HepG2 (cell line): Measurements from ENCODE around the gene MSI2. TPM values are rescaled to one million over a fixed set of nuclear protein-coding genes. Genes with fewer than 3 reads are reported as not detected.

Experiments
- CEBPG ChIP-seq: IDR thresholded peaks from 2 replicates; pipeline ENCODE4 v1.6.1; 2016
- DBP ChIP-seq: sonication (generic); formaldehyde crosslinking; IDR thresholded peaks from 2 replicates; pipeline ENCODE4 v1.4.0; 2020; ENCODE audit warnings: missing genetic modification reagents; ENCODE audit errors: not compliant biosample characterization
- DR1 ChIP-seq: sonication (generic); formaldehyde crosslinking; IDR thresholded peaks from 2 replicates; pipeline ENCODE4 v1.8.0; 2021; ENCODE audit warnings: mild to moderate bottlenecking, missing genetic modification reagents, inconsistent platforms
- EP300 ChIP-seq, 3 experiments: sonication (generic) in 1 of 3; formaldehyde crosslinking in 1 of 3; IDR thresholded peaks; 2 replicates each; pipeline versions ENCODE4 v1.5.1 to v1.6.1; 2011 to 2020; ENCODE audit warnings: low read depth in 2 of 3, low read length in 2 of 3, borderline replicate concordance in 1 of 3, improper control_type of control experiment in 1 of 3, mild to moderate bottlenecking in 1 of 3, missing genetic modification reagents in 1 of 3, moderate library complexity in 1 of 3
- FOXA3 ChIP-seq: IDR thresholded peaks from 2 replicates; pipeline ENCODE4 v1.6.1; 2016; ENCODE audit warnings: missing genetic modification reagents, missing compliant biosample characterization
- FOXP1 ChIP-seq, 2 experiments: fragments of 450-650 bp in 1 of 2; IDR thresholded peaks; 2 replicates each; pipeline ENCODE4 v1.6.1; 2017 to 2018; ENCODE audit warnings: antibody characterized with exemption in 1 of 2
- HOXA5 ChIP-seq: sonication (generic); formaldehyde crosslinking; IDR thresholded peaks from 2 replicates; pipeline ENCODE4 v1.4.0; 2020; ENCODE audit warnings: missing genetic modification reagents
- IKZF5 ChIP-seq: IDR thresholded peaks from 2 replicates; pipeline ENCODE4 v1.6.1; 2018; ENCODE audit warnings: missing genetic modification reagents, mild to moderate bottlenecking, missing compliant biosample characterization
- MED1 ChIP-seq: sonication (generic); formaldehyde crosslinking; IDR thresholded peaks from 2 replicates; pipeline ENCODE4 v1.4.0; 2020; ENCODE audit warnings: missing genetic modification reagents
- NCOA2 ChIP-seq: sonication (generic); formaldehyde crosslinking; IDR thresholded peaks from 2 replicates; pipeline ENCODE4 v1.8.0; 2022; ENCODE audit warnings: inconsistent platforms
- PPARG ChIP-seq: conservative IDR thresholded peaks from 2 replicates; pipeline ENCODE4 v1.6.1; 2016; ENCODE audit warnings: missing biosample characterization, missing genetic modification reagents
- SOX13 ChIP-seq, 3 experiments: fragments of 450-650 bp in 1 of 3; sonication (generic) in 1 of 3; formaldehyde crosslinking in 1 of 3; IDR thresholded peaks in 2 of 3; conservative IDR thresholded peaks in 1 of 3; 2 replicates each; pipeline versions ENCODE4 v1.5.0 to v1.6.1; 2016 to 2020; ENCODE audit warnings: antibody characterized with exemption in 1 of 3, mild to moderate bottlenecking in 1 of 3, missing compliant biosample characterization in 1 of 3, missing genetic modification reagents in 1 of 3, moderate library complexity in 1 of 3
- SOX5 ChIP-seq: IDR thresholded peaks from 2 replicates; pipeline ENCODE4 v1.6.1; 2016; ENCODE audit warnings: borderline replicate concordance
- SRSF9 ChIP-seq: fragments of 200-400 bp; formaldehyde crosslinking; IDR thresholded peaks from 2 replicates; pipeline ENCODE4 v1.6.1; 2018; ENCODE audit warnings: borderline replicate concordance, mild to moderate bottlenecking, low read depth, low read length; ENCODE audit not compliant: insufficient read depth, poor library complexity, severe bottlenecking
- ZFAT ChIP-seq: sonication (generic); formaldehyde crosslinking; conservative IDR thresholded peaks from 2 replicates; pipeline ENCODE4 v1.8.1; 2023; ENCODE audit warnings: missing genetic modification reagents, inconsistent platforms
- ZNF225 ChIP-seq: sonication (generic); formaldehyde crosslinking; IDR thresholded peaks from 2 replicates; pipeline ENCODE4 v1.4.0; 2020; ENCODE audit warnings: mild to moderate bottlenecking, missing genetic modification reagents
- ZNF292 ChIP-seq: sonication (generic); formaldehyde crosslinking; IDR thresholded peaks from 2 replicates; pipeline ENCODE4 v1.8.1; 2022; ENCODE audit warnings: mild to moderate bottlenecking, low read depth, missing genetic modification reagents, borderline replicate concordance
- ZNF430 ChIP-seq: sonication (generic); formaldehyde crosslinking; IDR thresholded peaks from 2 replicates; pipeline ENCODE4 v1.9.0; 2021; ENCODE audit warnings: mild to moderate bottlenecking, missing genetic modification reagents
- ZNF431 ChIP-seq: sonication (generic); formaldehyde crosslinking; IDR thresholded peaks from 2 replicates; pipeline ENCODE4 v1.9.0; 2022; ENCODE audit warnings: missing genetic modification reagents, low read depth, mild to moderate bottlenecking, borderline replicate concordance
- ZNF574 ChIP-seq: sonication (generic); formaldehyde crosslinking; IDR thresholded peaks from 2 replicates; pipeline ENCODE4 v1.4.0; 2020; ENCODE audit warnings: missing genetic modification reagents
- ZNF580 ChIP-seq: IDR thresholded peaks from 2 replicates; pipeline ENCODE4 v1.6.1; 2016; ENCODE audit warnings: low read depth, borderline replicate concordance
- ZNF7 ChIP-seq: IDR thresholded peaks from 2 replicates; pipeline ENCODE4 v1.6.1; 2016; ENCODE audit warnings: missing biosample characterization, missing genetic modification reagents
- ZNF724P ChIP-seq: sonication (generic); formaldehyde crosslinking; IDR thresholded peaks from 2 replicates; pipeline ENCODE4 v1.8.0; 2022; ENCODE audit warnings: missing genetic modification reagents, borderline replicate concordance
- ZNF749 ChIP-seq: sonication (generic); formaldehyde crosslinking; IDR thresholded peaks from 2 replicates; pipeline ENCODE4 v1.8.0; 2022; ENCODE audit warnings: mild to moderate bottlenecking, missing genetic modification reagents, moderate library complexity, borderline replicate concordance
- polyA plus RNA-seq, 8 experiments: library from polyadenylated mRNA; depleted of rRNA in 3 of 8; stranded (reverse) in 7 of 8; unstranded in 1 of 8; fragments of >200 nt; fragmentation: Illumina TruSeq in 4 of 8; extraction: Trizol in 4 of 8; gene quantifications; 2 replicates each; pipeline versions ENCODE4 v1.2.1 to v1.2.3, GENCODE V29; 2011 to 2016; ENCODE audit warnings: low read depth in 4 of 8, missing spikeins in 1 of 8, mixed read lengths in 1 of 8; ENCODE audit not compliant: insufficient read depth in 1 of 8
- total RNA-seq, 5 experiments: library from RNA; depleted of rRNA; stranded (reverse); fragments of >200 nt; fragmentation: Illumina TruSeq; extraction: Trizol; gene quantifications; 2 replicates each; pipeline ENCODE4 v1.2.3, GENCODE V29; 2016; ENCODE audit warnings: low read depth in 1 of 5

Gene MSI2
- total and polyA plus RNA-seq, 2 of the 13 experiments (the other 11 are each of a cell fraction or from before 2014, with no cell fraction given), result 77.5 to 78.4 TPM

- TF ChIP-seq SOX13 (IDR thresholded peaks at IDR 0.05), result peak; percentile 4; the same call in 1 of the 2 replicates
- peak in 1 of 2 experiments; percentile 71; a peak in 1 of 4 replicates for TF ChIP-seq SOX13 (CRISPR knock-in tag; conservative IDR thresholded peaks at IDR 0.05 in 1 of 2, IDR thresholded peaks at IDR 0.05 in 1 of 2)
- no peak for TF ChIP-seq FOXP1 (IDR thresholded peaks at IDR 0.05)
- peak; percentile 47; the same call in 1 of the 2 replicates for TF ChIP-seq FOXP1 (CRISPR knock-in tag; IDR thresholded peaks at IDR 0.05)
- no peak for TF ChIP-seq ZNF7 (CRISPR knock-in tag)
- peak; percentile 72 for TF ChIP-seq PPARG (CRISPR knock-in tag)
- TF ChIP-seq ZNF292 (CRISPR knock-in tag), result peak; percentile 89; the same call in 1 of the 2 replicates
- peak; percentile 88 for TF ChIP-seq NCOA2 (CRISPR knock-in tag)
- no peak for TF ChIP-seq SRSF9
- 0 out of 2 replicates have a peak, but pooled peaks have one; percentile 32 for TF ChIP-seq ZNF574 (CRISPR knock-in tag)
- peak; percentile 56; the same call in 1 of the 2 replicates for TF ChIP-seq SOX5 (CRISPR knock-in tag)
- peak; percentile 70 for TF ChIP-seq DBP (CRISPR knock-in tag)
- TF ChIP-seq ZNF431 (CRISPR knock-in tag), result peak; percentile 36; the same call in 1 of the 2 replicates
- no peak for TF ChIP-seq ZNF749 (CRISPR knock-in tag)
- TF ChIP-seq ZFAT (CRISPR knock-in tag), result no peak
- no peak for TF ChIP-seq DR1 (CRISPR knock-in tag)
- TF ChIP-seq ZNF430 (CRISPR knock-in tag), result peak; percentile 48; the same call in 1 of the 2 replicates
- no peak for TF ChIP-seq ZNF225 (CRISPR knock-in tag)
- TF ChIP-seq ZNF580, result peak; percentile 65; the same call in 1 of the 2 replicates
- TF ChIP-seq CEBPG (CRISPR knock-in tag), result peak; percentile 97
- TF ChIP-seq IKZF5 (CRISPR knock-in tag), result 0 out of 2 replicates have a peak, but pooled peaks have one; percentile 13
- peak in 1 of 2 experiments; percentile 86; a peak in 3 of 4 replicates for TF ChIP-seq EP300 (IDR thresholded peaks at IDR 0.05; ENCODE audit: low read depth in 2 of 2, low read length in 2 of 2)
- peak; percentile 79 for TF ChIP-seq EP300 (CRISPR knock-in tag; IDR thresholded peaks at IDR 0.05; ENCODE audit: borderline replicate concordance)
- peak; percentile 50; the same call in 1 of the 2 replicates for TF ChIP-seq ZNF724P (CRISPR knock-in tag)
- peak; percentile 74 for TF ChIP-seq FOXA3 (CRISPR knock-in tag)
- TF ChIP-seq MED1, result peak; percentile 82; the same call in 1 of the 2 replicates
- peak; percentile 34; the same call in 1 of the 2 replicates for TF ChIP-seq HOXA5
Observed at GRCh38 chr17:57370037-57370581, 113.8 kb downstream of the MSI2 start (continued).
